HG02943 (cell line): ENCODE results near the gene ZFR2.

Experiments
- ATAC-seq: cut with Tn5 transposase; IDR thresholded peaks from one replicate; pipeline ENCODE4 v1.9.1; 2021; ENCODE audit warnings: mild to moderate bottlenecking, low read depth, moderate library complexity; ENCODE audit not compliant: unreplicated experiment

ZFR2 gene

DNA sequence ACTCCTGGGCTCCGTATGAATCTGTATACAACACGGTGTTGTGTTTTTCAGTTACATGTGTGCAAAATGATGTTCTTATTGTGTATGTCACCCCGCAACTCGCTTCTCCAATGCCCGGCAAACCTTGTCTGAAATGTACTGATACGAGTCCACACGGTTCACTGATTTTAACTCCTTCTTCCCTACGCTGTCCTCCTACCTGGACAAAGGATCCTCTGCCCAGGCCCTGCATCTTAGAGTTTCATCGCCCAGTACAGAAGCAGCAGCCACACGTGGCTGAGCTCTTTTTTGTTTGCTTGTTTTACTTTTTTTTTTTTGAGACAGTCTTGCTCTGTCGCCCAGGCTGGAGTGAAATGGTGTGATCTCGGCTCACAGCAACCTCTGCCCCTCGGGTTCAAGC is 28.9 kb downstream of the ZFR2 start:
- no peak for ATAC-seq

DNA sequence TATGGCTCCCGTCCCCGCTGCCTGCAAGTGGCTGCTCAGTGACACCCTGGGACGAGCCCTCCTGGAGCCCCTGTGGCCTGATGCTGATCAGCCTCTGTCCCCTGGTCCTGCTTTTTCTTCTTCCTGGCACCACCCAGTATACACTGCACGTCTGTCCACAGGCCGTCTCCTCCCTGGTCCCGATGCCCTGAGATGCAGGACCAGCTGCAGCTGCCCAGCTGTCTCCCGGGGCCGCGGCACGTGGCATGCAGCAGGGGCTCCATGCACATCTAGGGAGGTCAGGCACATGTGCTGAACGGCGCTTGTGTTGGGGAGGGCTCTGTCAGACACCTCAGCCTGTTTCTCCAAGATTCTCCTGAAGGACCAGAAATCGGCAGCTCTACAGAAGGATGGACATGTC is 30.2 kb downstream of the ZFR2 start:
- ATAC-seq, result no peak

DNA sequence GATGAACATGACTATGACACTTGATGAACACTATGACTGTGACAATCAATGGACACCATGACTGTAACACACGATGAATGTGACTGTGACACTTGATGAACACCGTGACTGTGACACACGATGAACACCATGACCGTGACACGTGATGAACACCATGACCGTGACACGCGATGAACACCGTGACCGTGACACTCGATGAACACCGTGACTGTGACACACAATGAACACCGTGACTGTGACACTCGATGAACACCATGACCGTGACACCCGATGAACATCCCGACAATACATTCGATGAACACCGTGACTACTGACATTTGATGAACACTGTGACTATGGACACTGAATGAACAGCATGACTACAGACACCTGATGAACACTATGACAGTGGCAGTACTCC is 30.9 kb downstream of the ZFR2 start:
- no peak for ATAC-seq

DNA sequence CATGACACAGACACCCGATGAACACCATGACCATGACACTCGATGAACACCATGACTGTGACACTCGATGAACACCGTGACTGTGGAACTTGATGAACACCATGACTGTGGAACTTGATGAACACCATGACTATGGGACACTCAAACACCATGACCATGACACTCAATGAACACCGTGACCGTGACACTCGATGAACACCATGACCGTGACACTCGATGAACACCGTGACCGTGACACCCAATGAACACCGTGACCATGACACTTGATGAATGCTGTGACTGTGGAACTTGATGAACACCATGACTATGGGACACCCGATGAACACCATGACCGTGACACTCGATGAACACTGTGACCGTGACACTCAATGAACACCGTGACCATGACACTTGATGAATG is 31.5 kb downstream of the ZFR2 start:
- no peak for ATAC-seq

DNA sequence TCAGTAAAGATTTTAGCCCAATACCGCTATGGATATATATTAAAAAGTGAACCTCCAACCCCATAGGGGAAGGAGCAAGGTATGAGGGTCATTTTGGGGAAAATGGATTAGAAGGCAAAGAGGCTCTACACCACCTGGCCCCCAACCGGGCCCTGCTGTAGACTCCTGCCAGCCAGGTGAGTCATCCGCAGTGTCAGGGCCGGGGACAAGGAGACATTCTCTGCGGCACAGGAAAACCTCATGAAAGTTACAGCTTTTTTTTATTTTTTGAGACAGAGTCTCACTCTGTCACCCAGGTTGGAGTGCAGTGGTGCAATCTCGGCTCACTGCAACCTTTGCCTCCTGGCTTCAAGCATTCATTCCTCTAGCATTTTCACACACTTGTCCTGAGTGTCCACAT is 32.0 kb downstream of the ZFR2 start:
- no peak for ATAC-seq

DNA sequence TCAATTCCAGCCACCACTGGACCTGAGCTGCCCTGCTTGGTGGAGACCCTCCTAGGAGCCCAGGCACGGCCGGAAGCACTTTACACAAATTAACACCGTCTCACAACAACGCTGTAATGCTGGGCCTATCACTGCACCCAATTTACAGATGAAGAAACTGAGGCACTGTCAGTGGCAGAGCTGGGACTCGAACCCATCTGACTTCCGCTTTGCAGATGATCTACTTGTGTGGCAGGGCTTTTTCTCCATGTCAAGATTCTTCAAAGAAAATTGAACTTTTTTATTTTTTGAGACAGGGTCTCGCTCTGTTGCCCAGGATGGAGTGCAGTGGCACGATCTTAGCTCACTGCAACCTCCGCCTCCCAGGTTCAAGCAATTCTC is 33.8 kb downstream of the ZFR2 start:
- ATAC-seq, result no peak

DNA sequence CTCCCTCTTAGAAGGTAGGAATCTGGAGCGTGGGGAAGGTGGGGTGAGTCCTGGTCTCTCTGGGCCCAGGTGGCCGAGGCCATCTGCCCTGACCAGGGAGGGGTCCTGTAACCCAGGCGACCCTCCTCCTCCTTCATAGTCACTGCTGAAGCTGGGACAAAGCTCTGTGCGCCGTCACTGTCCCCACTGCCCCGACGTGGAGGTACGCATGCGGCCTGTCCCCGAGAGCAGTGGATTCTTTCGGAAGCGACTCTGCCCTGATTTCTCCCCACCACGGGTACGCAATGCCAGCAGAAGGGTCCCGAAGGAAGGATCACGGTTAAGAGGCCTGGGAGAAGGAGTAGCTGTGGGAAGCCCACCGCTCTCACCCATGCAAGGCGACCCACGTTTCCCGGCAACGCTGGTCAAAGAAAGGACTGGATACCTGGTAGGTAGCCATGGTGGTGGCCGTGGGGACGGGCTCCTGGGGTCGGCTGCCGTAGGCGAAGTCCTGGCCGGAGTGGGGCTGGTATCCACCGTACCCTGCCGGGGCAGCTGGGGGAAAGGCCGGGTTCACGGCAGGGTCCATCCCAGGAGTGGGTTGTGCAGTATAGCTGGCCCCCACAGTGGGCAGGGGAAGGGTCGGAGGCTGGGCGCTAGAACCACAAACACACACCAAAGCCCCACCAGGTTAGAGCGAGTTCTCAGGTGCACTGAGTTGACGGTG is 34.3 kb downstream of the ZFR2 start:
- ATAC-seq, result no peak

- no peak for ATAC-seq
These were observed 35.1 kb downstream of the ZFR2 start for GRCh38 chr19:3833578-3834348.

DNA sequence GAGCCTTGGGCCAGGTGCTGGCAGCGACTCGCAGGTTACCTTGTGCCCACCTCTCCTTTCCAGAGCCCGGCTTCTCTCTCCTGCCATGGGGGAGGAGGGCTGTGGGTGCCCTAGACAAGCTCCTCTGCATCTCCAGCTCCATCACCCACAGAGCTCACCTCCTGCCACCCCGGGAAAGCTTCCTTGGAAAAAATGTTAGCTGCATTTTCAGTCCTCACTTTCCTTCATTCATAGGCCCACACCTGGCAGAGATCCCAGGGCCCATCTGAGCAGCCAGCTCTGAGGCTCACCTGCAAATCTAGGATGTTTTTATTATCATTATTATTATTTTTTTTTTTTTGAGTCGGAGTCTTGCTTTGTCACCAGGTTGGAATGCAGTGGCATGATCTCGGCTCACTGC is 36.8 kb downstream of the ZFR2 start:
- ATAC-seq, result no peak

GRCh38 chr19:3831601-3832000 is 37.2 kb downstream of the ZFR2 start:
- no peak for ATAC-seq

GRCh38 chr19:3830621-3831589 is 37.9 kb downstream of the ZFR2 start:
- no peak for ATAC-seq

- no peak for ATAC-seq
These were observed 41.5 kb downstream of the ZFR2 start for GRCh38 chr19:3827306-3827705.

- no peak for ATAC-seq
These were observed 42.7 kb downstream of the ZFR2 start for GRCh38 chr19:3826163-3826562.

DNA sequence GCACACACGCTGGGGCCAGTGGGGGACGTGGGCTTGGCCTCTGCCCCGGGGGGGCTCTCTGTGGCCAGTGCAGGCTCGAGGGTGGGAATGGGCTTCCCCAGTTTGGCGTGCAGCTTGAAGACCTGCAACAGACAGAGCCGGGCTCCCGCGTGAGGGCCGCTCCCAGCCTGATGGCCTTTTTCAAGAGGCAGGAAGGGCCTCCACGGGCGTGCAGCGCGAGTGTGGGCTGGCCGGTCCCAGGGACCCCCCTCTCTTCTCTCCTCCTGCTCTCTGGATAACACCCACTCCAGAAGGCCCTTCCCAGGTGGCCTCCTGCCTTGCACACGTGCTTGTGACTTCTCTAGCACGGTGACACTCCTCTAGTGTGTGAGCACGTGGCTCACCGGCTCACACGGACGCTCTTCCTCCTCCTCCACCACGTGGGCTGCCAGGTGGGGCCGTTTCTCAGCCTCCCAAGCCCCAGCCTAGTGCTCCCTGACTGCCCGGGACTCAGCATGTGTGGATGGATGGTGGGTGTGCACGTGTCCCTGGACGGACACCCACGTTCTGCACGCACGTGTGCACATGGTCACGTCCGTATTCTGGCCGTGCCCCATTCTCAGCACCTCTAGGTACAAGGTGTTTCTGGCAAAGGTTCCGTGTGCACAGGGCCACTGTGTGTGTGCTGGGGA is 43.4 kb downstream of the ZFR2 start:
- ATAC-seq, result no peak

- ATAC-seq, result no peak
These were observed 45.5 kb downstream of the ZFR2 start for GRCh38 chr19:3823350-3823713.

GRCh38 chr19:3822683-3823349 is 46.0 kb downstream of the ZFR2 start:
- no peak for ATAC-seq

DNA sequence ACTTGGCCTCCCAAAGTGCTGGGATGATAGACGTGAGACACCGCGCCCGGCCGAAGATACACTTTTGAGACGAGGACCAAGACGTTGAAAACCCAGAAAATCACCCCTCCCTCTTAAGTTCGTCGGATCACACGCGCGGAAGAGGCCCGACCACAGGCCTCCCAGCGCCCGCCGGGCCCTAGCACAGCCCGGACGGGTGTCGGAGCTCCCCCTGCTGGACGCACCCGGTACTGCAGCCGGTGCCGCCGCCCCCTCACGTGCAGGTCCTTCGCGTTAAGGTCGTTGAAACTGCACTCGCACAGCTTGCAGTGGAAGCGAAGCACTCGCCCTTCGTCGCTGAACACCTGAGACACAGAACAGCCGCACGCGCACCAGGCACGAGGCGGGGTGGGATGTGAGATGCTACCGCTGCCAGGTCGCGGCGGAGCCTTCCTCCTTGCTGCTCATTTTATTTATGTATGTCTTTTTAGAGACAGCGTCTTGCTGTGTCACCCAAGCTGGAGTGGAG is 46.9 kb downstream of the ZFR2 start:
- no peak for ATAC-seq

- ATAC-seq, result no peak
These were observed 47.7 kb downstream of the ZFR2 start for GRCh38 chr19:3821156-3821555.

DNA sequence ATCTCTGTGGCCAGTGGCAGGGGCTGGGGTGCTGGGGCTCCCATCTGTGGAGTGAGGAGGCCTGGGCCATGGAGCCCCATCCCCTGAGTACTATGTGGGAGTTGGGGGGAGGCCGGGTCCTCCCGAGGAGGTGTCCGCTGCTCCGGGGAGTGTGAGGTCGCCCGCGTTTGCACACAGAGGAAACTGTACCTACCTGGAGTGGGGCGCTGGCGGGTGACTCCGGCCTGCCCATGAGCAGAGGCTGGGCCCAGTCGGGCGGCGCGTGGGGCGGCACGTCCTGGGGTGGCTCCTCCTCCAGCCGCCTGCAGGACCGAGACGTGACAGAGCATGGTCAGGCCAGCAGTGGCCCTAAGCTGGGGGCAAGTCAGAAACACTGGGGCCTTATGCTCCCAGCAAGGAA is 48.8 kb downstream of the ZFR2 start:
- no peak for ATAC-seq

- no peak for ATAC-seq
These were observed 49.9 kb downstream of the ZFR2 start for GRCh38 chr19:3818918-3819317.
